GM19351 (cell line): ENCODE data around the gene NDUFS8.

Source experiments
- ATAC-seq: cut with Tn5 transposase; IDR thresholded peaks from one replicate; pipeline ENCODE4 v1.9.1; 2021; ENCODE audit warnings: mild to moderate bottlenecking, moderate library complexity; ENCODE audit not compliant: unreplicated experiment

The NDUFS8 gene

DNA sequence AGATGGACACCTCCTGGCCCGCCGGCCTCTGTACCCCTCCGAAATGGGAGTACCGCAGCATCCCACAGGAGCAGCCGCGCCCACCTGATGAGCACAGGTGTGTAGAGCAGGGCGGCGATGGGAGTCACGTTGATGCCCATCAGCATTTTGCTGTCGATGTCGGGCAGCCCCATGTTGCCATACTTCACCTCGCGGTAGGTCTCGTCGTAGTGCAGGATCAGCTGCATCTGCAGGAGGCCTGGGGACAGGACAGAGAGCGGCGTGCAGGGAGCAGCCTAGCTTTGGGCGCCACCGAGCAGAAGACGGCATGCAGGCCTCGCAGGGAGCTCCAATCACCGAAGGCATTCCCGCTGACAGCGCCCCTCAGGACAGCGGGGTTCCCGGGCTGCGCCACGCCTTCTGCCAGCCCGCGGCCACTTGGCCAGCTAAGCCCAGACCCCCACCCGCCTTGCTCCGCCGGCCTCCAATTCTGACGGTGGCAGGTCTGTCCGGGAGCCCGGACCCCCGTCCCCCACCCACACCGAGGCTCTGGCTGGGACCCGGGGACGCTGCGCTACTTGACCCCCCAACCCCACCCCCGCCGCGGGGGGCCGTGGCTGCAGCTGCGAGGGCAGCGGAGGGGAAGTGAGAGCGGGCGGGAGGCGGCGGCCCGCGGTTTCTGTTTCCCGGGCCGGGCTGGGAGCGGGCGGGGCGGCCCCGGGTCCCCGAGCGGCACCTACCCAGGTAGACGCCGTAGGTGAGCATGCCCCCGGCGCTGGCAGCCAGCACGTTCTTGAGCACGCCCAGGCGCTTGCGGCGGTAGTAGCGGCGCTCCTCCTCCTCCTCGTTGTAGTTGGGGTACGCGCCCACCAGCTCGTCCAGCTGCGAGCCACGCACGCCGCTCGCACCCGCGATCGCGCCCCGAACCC is 27.3 kb upstream of the NDUFS8 start:
- peak; percentile 42 for ATAC-seq

GRCh38 chr11:68003846-68004550 is 26.5 kb upstream of the NDUFS8 start, which contains the start of gene UNC93B1:
TSS of gene UNC93B1 (minus strand) at chr11:68004097. CDS start at chr11:68004043, 54 bp downstream.
- peak; percentile 69 for ATAC-seq

DNA sequence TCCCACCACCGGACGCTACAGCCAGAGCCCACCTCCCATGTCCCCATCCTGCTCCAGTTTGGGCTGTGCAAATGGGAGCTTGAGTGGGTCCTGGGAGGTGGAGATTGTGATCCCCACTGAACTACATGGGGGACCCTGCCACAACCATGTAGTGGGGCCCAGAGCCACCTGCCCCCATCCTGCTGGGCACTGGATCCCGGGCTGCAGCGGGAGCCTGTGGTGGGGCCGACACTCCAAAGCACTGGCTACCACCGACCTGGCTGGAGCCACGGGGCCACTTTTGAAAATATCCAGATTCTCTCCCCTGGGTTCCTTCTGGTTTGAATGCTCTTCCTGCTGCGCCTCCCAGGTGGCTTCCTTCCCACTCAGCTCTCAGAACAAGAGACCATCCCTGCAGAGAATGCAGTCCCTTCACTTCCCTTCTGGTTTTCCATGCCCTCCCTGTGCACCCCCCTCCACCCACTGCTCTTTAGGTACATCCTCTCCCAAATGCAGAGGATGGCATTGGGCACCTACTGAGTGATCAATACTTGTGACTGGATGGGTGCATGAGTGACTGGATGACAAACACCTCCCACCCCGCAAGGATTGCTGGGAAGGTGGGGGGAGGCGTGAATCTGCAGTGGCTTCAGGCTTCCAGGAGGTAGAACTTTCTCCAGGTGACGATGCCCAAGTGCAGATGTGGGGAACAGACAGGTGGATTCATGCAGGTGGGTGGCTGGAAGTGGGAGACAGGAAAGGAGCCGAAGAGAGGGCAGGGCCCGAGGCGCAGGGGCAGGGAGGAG is 25.7 kb upstream of the NDUFS8 start:
- ATAC-seq = no peak

DNA sequence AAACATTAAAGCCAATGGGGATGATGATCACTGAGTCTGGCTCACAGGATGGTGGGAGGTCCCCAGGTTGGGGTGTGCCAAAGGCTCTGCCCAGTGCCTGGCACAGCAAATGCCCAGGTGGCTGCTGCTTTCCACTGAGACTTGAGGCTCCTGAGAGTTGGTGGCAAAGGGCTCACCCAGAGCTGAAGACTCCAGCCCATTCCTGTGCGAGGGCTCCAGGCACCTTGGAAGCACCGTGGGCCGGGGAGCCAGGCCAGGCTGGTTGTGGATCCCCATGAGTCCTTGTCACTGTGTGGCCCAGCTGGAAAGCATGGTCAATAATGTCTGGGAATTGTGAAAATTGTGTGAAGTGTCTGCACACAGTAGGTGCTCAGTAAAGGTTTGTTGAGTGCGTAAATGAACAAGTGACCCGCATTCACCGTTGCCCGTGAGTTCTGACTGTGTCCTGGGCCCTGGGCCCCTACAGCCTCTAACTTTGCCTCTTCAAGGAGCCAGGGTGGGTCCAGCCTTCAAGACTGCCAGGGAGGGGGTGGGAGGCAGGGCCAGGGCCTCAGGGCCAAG is 23.8 kb upstream of the NDUFS8 start:
- ATAC-seq = no peak

GRCh38 chr11:68007498-68008380 is 22.7 kb upstream of the NDUFS8 start:
- ATAC-seq = no peak

- ATAC-seq = no peak
Measured at GRCh38 chr11:68008381-68009337, 21.8 kb upstream of the NDUFS8 start.

- no peak for ATAC-seq
Measured at GRCh38 chr11:68009391-68010089, 20.9 kb upstream of the NDUFS8 start.

GRCh38 chr11:68010090-68011041 is 20.1 kb upstream of the NDUFS8 start, which contains the start of gene ALDH3B1:
TSS of gene ALDH3B1 (plus strand) at chr11:68010327. CDS start at chr11:68015298, 4,971 bp downstream.
- no peak for ATAC-seq

- no peak for ATAC-seq
Measured at GRCh38 chr11:68011051-68011943, 19.2 kb upstream of the NDUFS8 start.

DNA sequence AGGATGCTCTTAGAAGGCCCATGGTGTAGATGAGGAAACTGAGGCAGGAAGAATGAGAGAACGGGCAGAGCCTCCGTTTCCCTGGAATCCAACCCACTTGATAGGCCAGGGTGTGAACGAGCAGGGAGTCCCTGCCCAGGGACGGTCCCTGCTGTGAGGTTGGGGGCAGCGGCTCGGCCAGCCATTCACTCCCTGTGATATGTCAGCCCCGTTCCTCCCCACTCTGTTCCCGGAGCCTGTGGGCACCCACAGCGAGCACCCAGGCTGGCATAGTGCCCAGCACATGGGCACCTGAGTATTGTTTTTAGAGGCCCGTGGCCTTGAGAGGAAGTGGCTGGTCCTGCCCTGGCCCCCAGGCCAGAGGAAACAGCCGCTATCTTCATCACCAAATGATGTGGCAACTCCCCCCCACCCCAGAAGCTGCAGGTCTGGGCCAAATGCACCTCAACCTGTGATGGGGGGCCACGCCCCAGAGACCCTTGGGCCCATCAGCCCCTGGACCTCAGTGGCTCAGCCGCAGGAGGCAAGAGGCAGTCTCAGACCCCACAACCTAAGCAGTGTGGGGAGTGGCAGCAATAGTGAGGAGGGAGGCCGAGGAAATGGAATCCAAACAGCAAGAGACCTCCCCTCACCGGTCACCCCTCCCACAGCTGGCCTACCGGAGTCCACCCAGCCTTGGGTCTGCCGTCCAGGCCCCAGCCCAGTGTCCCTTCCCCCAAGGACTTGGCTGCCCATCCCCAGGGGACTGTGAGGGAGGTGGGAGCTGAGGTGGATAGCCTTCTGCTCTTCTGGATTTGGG is 18.2 kb upstream of the NDUFS8 start:
- ATAC-seq = no peak

DNA sequence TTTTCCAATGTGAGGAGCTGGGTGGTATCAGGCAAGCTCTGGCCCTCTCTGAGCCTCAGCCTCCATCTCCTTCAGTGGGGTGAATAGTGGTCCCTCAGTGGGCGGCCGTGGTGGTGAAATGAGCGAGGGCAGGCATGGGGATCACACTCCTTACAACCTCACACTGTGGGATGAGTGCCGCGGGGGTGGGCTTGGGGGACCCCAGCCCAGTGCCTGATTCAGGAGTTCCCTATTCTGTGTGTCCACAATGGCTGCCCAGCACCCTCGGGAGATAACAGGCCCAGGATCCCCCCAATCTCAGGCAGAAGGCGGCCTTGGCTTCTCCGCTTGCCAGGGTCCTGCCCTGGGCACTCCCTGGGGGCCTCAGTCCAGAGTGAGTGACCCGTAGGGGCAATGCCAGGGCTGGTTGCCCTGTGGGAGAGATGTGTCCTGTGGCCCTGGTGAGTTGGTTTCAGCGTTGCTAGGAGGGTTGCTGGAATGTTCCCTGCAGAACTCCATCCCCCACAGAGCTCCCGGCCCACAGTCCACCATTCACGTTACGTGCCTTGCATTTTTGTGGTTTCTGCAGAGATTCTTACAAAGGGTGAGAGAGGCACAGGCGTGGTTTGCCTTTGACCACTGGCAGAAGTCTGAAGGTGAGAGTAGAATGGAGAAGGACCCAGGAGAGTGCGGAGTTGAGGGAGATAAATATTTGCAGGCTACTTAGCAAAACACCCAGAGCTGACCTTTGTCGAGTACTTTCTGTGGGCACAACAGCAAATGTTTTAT is 17.5 kb upstream of the NDUFS8 start:
- no peak for ATAC-seq

- no peak for ATAC-seq
Measured at GRCh38 chr11:68013611-68014156, 16.8 kb upstream of the NDUFS8 start.

- no peak for ATAC-seq
Measured at GRCh38 chr11:68014157-68014946, 16.1 kb upstream of the NDUFS8 start.
